OCI-M2 (cell line): ENCODE measurements around the gene SCML1.
"Not testable (repeated sequence)": the region's sequence is repeated elsewhere in the genome, so short reads cannot be mapped to it uniquely, and the experiment has no call there.

Experiments
- DNase-seq: peaks from one replicate; lab custom pipeline; 2025; ENCODE audit not compliant: unreplicated experiment; lab: John Stamatoyannopoulos, UW

SCML1 gene

DNA sequence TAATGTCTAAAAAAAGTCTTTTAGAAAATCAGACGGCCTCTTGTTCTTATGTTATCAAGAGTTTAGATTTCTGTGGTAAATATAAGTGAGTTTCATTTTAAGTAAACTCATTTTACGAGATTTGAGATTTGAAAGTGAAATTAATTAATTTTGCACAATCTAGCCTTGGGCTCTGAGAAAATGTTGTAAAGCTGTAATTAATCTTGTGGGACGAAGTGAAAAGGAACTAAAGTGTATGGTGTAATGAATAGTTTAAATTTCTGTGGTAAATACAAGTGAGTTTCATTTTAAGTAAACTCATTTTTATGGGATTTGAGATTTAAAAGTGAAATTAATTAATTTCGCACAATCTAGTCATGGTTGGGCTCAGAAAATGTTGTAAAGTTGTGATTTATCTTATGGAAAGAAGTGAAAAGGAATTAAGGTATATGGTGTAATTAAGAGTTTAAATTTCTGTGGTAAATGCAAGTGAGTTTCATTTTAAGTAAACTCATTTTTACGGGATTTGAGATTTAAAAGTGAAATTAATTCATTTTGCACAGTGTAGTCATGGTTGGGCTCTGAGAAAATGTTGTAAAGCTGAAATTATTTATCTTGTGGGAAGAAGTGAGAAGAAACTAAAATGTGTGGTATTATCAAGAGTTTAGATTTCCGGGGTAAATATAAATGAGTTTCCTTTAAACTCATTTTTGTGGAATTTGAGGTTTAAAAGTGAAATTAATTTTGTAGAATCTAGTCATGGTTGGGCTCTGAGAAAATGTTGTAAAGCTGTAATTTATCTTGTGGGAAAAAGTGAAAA, 1.6 kb downstream of the SCML1 start:
- DNase-seq = no peak

GRCh38 chrX:17740137-17741122, 3.1 kb downstream of the SCML1 start:
- no peak for DNase-seq

- no peak for DNase-seq
Observed at GRCh38 chrX:17741123-17741511, 3.8 kb downstream of the SCML1 start.

GRCh38 chrX:17743913-17744312, 6.6 kb downstream of the SCML1 start:
- no peak for DNase-seq

DNA sequence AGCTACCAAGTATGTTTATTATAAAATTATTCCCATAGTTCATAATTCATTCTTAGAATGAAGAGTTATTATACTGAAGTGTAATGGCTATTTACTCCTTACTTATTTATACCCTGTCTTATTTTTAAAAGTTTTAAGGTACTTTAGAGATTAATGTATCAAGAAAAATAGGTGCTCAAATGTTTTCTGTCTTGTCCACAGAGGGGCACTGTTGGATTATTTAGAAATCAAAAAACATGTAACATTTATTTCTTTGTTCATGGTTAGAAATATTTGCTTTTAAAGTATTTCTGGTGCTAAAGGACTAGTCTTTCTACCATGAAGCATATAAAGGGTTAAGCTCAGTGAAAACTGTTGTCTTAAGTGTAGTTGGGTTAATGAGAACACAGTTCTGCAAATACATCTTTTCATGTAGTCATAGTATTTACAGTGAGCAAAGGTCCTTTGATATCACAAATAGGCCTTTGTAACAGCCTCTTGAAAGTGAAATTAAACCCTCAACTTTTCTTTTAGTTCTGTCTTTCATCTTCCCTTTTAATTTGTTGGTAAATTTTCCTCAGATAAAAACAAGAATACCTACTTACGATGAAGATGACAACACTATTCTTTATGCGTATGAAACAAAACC, 7.7 kb downstream of the SCML1 start:
- no peak for DNase-seq

GRCh38 chrX:17747692-17748091, 10.4 kb downstream of the SCML1 start:
- DNase-seq = no peak

- DNase-seq = no peak
Observed at GRCh38 chrX:17748684-17749083, 11.4 kb downstream of the SCML1 start.

- no peak for DNase-seq
Observed at GRCh38 chrX:17750436-17750835, 13.1 kb downstream of the SCML1 start.

DNA sequence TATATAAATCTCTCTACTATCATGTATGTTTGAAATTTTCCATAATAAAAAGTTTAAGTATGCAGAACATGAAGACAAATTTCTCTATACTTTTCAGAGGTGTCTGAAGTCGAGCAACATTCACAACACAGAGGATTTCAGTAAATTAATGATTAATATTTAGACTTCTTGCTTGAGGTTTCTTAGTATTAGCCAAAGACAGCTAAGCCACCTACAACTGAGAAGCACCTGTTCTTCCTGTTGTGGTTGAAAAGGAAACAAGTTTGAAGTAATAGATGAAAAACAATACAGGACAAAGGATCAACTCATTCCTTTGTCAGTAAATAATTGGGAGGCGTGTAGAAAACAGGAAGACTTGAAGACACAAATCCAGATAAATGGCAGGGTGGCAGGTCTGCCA, 21.1 kb downstream of the SCML1 start:
- DNase-seq = no peak

DNA sequence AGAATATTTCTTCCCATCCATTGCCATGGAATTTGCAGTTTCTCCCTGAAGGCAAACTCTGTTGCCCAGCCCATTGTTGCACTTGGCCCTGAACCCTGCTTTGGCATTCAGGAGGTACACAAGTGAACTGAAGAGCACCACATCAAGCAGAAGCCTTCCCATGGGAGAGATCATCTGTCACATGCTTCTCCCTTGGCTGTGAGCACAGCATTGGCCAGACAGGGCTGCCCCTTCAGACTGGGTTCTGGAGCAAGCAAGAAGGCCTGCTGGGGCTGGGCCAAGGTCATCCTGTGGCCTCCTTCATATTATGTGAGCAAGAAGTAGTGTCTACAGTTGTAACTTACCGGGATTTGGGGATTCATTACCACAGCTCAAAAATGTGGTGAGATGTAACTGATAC, 22.7 kb downstream of the SCML1 start:
- DNase-seq = no peak

GRCh38 chrX:17767734-17768133, 30.4 kb downstream of the SCML1 start:
- DNase-seq = no peak

GRCh38 chrX:17768997-17769396, 31.7 kb downstream of the SCML1 start:
- DNase-seq = no peak

DNA sequence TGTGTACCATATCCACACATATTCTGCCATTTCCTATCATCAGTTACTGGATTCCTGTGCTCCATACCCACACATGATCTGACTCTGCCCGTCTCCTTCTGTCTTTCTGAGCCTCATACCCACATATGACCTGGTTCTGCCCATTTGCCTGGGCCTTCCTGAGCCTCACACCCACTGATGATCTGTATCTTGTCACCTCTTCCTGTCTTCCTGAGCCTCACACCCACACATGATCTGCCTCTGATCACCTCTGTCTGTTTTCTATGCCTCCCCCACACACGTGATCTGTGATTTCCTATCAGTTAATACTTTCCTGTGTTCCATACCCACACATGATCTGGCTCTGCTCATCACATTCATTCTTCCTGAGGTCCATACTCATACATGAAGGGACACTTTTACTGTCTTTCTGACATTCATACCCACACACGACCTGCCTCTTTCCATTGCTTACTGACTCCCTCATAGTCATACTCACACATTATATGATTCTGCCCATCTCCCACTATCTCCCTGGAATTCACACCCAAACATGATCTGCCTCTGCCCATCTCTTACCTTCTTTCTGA, 32.5 kb downstream of the SCML1 start:
- no peak for DNase-seq

DNA sequence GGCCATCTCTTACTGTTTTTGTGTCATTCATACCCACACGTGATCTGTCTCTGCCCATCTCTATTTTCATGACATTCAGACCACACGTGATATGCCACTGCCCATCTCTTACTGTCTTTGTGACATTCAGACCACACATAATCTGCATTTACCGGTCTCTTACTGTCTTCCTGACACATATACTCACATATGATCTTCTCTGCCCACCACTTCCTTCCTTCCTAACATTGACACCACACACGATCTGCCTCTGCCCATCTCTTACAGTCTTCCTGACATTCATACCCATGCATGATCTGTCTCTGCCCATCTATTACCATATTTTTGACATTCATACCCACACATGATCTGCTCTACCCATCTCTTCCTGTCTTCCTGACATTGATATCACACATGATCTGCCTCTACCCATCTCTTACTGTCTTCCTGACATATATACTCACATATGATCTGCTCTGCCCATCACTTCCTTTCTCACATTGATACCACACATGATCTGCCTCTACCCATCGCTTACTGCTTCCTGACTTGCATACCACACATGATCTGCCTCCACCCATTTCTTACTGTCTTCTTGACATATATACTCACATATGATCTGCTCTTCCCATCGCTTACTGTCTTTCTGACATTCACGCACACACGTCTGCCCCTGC, 36.1 kb downstream of the SCML1 start:
- DNase-seq = no peak

- no peak for DNase-seq
Observed at GRCh38 chrX:17774053-17774452, 36.8 kb downstream of the SCML1 start.

- DNase-seq = no peak
Observed at GRCh38 chrX:17778997-17779396, 41.7 kb downstream of the SCML1 start.

DNA sequence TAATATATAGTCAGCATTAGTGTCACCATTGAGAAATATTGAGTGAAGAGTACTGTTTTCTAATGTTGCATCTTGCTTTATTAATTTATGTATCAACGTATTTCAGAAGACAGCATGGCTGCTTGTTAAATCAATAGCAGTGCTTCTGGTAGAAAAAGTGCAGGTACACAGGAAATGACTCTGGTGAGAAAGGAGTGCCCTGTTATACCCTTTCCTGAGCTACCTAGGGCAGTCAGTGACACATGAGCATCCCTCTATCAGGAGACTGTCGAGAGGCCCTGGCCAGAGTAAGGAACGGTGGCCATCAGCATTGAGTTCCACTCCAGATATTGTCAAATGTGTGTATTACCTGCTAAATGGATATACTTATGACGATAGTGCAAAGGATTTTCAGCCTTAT, 42.1 kb downstream of the SCML1 start:
- DNase-seq = no peak

- DNase-seq = not testable (repeated sequence)
Observed at GRCh38 chrX:17786554-17787347, 49.5 kb downstream of the SCML1 start.

DNA sequence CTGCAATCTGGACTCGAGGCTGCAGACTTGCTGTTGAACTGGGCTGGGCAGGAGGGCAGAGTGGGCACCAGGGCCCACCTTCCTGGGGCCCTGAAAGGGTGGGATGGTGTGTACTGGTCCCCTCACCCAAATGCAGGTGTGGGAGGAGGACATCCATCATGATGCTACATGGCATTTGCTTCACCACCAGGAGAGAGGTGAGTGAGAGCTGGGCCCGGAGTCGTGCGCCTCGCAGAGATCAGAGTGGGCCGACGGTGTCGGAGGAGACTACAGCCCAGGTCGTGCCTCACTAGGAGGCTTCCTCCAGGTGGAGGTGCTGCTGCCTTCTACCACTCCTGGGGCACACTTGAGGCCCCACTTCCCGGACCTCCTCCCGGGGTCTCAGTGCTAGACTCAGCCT, 50.3 kb downstream of the SCML1 start:
- DNase-seq = no peak

- peak; percentile 0 for DNase-seq
Observed at GRCh38 chrX:17788439-17788838, 51.1 kb downstream of the SCML1 start.
